ENCODE measurements around the gene DNAH17. TPM values are rescaled to one million over a fixed set of nuclear protein-coding genes. Genes with fewer than 3 reads are reported as not detected.

The DNAH17 gene
- total RNA-seq, 1 experiment from 2014 or later, result 0.18 TPM

GRCh38 chr17:78562734-78563133 lies 14.5 kb downstream of the DNAH17 start:
- Histone ChIP-seq H3K36me3 (ENCODE audit: control insufficient read depth, insufficient read depth, low read length) (no peaks in the 10 kb centered on the region), H3K4me1 (ENCODE audit: control insufficient read depth, insufficient read depth, low read length) (no peaks in the 10 kb centered on the region), H3K9me3 (ENCODE audit: control insufficient read depth, insufficient read depth, low read depth, low read length) (no peaks in the 10 kb centered on the region; the same call in 1 of the 2 replicates), H3K4me3 (ENCODE audit: low read depth in 2 of 2, low read length in 2 of 2) (no peak overlapping the region), H3K27me3 (ENCODE audit: control insufficient read depth, insufficient read depth, low read length) (no peaks in the 10 kb centered on the region), H3K27ac (ENCODE audit: low read length) (no peak overlapping the region)
- BruUV-seq (replicated peaks), result no TSS peak
- ATAC-seq (no peak), DNase-seq (ENCODE audit: low read depth, low spot score) (no peak)
- intact Hi-C loops (cut with micrococcal nuclease; ENCODE audit: unreplicated experiment), result no loop called here
- CTCF ChIA-PET, result no interaction called here
- TF ChIP-seq CTCF (IDR thresholded peaks at IDR 0.05) (no peak), TCF7L2 (IDR thresholded peaks at IDR 0.05; ENCODE audit: low read depth, low read length) (no peak), SIN3A (IDR thresholded peaks at IDR 0.05; ENCODE audit: borderline replicate concordance, insufficient read depth, low read depth, low read length) (no peak), POLR2AphosphoS5 (IDR thresholded peaks at IDR 0.05; ENCODE audit: low read depth, low read length) (no peak), REST (IDR thresholded peaks at IDR 0.05; ENCODE audit: insufficient read depth in 1 of 2, low read depth in 2 of 2, low read length in 1 of 2) (no peak)
- POLR2A ChIA-PET, result no interaction called here
- in situ Hi-C loops (cut with HindIII; ENCODE audit: low pct_unique_long_range_greater_than_20kb, low sequenced_read_pairs), result no loop called here

GRCh38 chr17:78561166-78561565 lies 16.0 kb downstream of the DNAH17 start:
- no TSS peak for BruUV-seq (replicated peaks)
- in situ Hi-C loops (cut with HindIII; ENCODE audit: low pct_unique_long_range_greater_than_20kb, low sequenced_read_pairs) (no loop called here), intact Hi-C loops (cut with micrococcal nuclease; ENCODE audit: unreplicated experiment) (no loop called here)
- Histone ChIP-seq H3K27ac (ENCODE audit: low read length) (no peak overlapping the region), H3K27me3 (ENCODE audit: control insufficient read depth, insufficient read depth, low read length) (no peaks in the 10 kb centered on the region), H3K9me3 (ENCODE audit: control insufficient read depth, insufficient read depth, low read depth, low read length) (no peaks in the 10 kb centered on the region; the same call in 1 of the 2 replicates), H3K4me1 (ENCODE audit: control insufficient read depth, insufficient read depth, low read length) (no peaks in the 10 kb centered on the region), H3K4me3 (ENCODE audit: low read depth in 2 of 2, low read length in 2 of 2) (no peak overlapping the region), H3K36me3 (ENCODE audit: control insufficient read depth, insufficient read depth, low read length) (no peaks in the 10 kb centered on the region)
- DNase-seq (ENCODE audit: low read depth, low spot score) (no peak), ATAC-seq (no peak)
- CTCF ChIA-PET, result no interaction called here
- TF ChIP-seq SIN3A (IDR thresholded peaks at IDR 0.05; ENCODE audit: borderline replicate concordance, insufficient read depth, low read depth, low read length) (no peak), REST (IDR thresholded peaks at IDR 0.05; ENCODE audit: insufficient read depth in 1 of 2, low read depth in 2 of 2, low read length in 1 of 2) (no peak), CTCF (IDR thresholded peaks at IDR 0.05) (no peak), POLR2AphosphoS5 (IDR thresholded peaks at IDR 0.05; ENCODE audit: low read depth, low read length) (no peak), TCF7L2 (IDR thresholded peaks at IDR 0.05; ENCODE audit: low read depth, low read length) (no peak)
- POLR2A ChIA-PET, result no interaction called here
